ENCODE results near the gene CROCC. TPM values are rescaled to one million over a fixed set of nuclear protein-coding genes. Genes with fewer than 3 reads are reported as not detected.

CROCC gene
- total RNA-seq, 1 donor from 2014 or later = 15.2 TPM

DNA sequence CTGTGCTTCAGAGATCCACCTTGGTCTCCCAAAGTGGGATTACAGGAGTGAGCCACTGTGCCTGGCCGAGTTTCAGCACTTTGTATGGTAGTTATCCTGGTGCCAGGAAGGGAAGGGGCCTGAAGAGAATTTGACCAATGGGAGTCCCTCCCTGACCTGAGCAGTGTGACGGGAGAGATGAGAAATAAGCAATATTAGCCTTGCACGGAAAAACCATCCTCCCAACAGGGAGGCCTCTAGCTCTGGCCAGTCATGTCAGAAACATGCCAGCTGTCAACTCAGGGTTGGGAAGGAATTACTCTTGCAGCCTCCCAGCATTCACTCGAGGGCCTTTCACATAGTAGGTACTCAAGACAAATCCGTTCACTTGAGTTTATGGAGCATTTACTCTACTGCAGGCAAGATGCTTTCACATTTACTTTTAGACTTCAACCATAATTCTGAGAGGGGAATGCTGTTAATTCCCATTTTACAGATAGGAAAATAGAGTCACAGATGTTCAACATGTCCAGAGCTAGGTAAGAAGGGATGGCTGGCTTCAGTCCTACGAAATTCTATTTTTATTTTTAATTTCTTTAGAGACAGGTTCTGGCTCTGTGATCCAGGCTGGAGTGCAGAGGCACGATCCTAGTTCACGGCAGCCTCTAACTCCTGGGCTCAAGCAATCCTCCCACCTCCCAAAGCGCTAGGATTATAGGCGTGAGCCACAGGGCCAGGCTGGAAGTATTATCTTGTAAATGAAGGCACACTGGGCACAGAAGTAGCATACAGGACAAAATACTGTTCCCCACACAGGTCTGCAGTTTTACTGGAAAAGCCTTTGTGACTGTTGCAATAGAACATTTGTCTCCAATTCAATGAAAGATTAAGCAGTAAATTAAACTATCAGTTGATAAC is 93.2 kb downstream of the CROCC start:
- H3K27me3 Mint-ChIP-seq (ENCODE audit: insufficient read depth, low read depth) = peaks cover 3% of the 10 kb centered on the region
- peaks cover 9% of the 10 kb centered on the region for H3K36me3 ChIP-seq
- H3K9me3 Mint-ChIP-seq = no peaks in the 10 kb centered on the region
- H3K4me1 ChIP-seq = peaks cover 39% of the 10 kb centered on the region
- H3K4me1 Mint-ChIP-seq = peaks cover 50% of the 10 kb centered on the region
- H4K20me1 ChIP-seq (ENCODE audit: low read depth) = peaks cover 12% of the 10 kb centered on the region
- H3K9ac ChIP-seq = no peak overlapping the region
- H3K4me3 Mint-ChIP-seq = no peak overlapping the region
- H3F3A ChIP-seq (ENCODE audit: low read depth) = peaks cover 51% of the 10 kb centered on the region
- no peak overlapping the region for H2AFZ ChIP-seq (replicated peaks)
- H3K27ac Mint-ChIP-seq = peak overlapping the region; percentile 57
- no peak overlapping the region for H3K4me3 ChIP-seq
- H3K27me3 ChIP-seq = no peaks in the 10 kb centered on the region
- H3K79me2 ChIP-seq (ENCODE audit: low read depth) = peaks cover 11% of the 10 kb centered on the region
- no peak overlapping the region for H3K27ac ChIP-seq
- no peak overlapping the region for H3K4me2 ChIP-seq
- H3K9me3 ChIP-seq (ENCODE audit: low read depth) = no peaks in the 10 kb centered on the region
- TF ChIP-seq EZH2phosphoT487 (IDR thresholded peaks at IDR 0.05) = no peak
- TF ChIP-seq, protein P1, sequence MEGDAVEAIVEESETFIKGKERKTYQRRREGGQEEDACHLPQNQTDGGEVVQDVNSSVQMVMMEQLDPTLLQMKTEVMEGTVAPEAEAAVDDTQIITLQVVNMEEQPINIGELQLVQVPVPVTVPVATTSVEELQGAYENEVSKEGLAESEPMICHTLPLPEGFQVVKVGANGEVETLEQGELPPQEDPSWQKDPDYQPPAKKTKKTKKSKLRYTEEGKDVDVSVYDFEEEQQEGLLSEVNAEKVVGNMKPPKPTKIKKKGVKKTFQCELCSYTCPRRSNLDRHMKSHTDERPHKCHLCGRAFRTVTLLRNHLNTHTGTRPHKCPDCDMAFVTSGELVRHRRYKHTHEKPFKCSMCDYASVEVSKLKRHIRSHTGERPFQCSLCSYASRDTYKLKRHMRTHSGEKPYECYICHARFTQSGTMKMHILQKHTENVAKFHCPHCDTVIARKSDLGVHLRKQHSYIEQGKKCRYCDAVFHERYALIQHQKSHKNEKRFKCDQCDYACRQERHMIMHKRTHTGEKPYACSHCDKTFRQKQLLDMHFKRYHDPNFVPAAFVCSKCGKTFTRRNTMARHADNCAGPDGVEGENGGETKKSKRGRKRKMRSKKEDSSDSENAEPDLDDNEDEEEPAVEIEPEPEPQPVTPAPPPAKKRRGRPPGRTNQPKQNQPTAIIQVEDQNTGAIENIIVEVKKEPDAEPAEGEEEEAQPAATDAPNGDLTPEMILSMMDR (IDR thresholded peaks at IDR 0.05) = no peak
- TF ChIP-seq EZH2 (IDR thresholded peaks at IDR 0.05) = no peak
- H3K36me3 Mint-ChIP-seq = peaks cover 8% of the 10 kb centered on the region
- DNase-seq (ENCODE audit: low spot score) = peak; percentile 47

DNA sequence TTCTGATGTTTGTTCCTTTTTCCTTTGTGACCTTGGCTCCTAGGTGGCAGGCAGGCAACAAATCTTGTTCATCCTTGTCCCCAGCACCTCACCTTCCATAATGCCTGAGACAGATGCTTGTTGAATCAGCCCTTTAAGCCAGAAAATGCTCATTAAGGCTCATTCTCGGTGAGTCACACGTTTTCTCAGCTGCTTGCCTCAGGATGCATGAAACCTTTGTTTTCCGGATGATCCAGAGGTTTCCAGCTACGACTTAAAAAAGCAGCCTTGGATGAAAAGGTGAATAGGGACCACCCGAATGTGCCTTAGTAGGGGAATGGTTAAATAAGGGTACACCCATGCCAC is 94.6 kb downstream of the CROCC start:
- peaks cover 39% of the 10 kb centered on the region for H3K4me1 ChIP-seq
- no peaks in the 10 kb centered on the region for H3K9me3 Mint-ChIP-seq
- peaks cover 9% of the 10 kb centered on the region for H3K36me3 ChIP-seq
- H4K20me1 ChIP-seq (ENCODE audit: low read depth) = no peaks in the 10 kb centered on the region
- peaks cover 41% of the 10 kb centered on the region for H3K4me1 Mint-ChIP-seq
- no peak for DNase-seq (ENCODE audit: low spot score)
- no peak overlapping the region for H3K9ac ChIP-seq
- H3F3A ChIP-seq (ENCODE audit: low read depth) = peaks cover 51% of the 10 kb centered on the region
- no peak for TF ChIP-seq EZH2phosphoT487 (IDR thresholded peaks at IDR 0.05)
- TF ChIP-seq, protein P1 (IDR thresholded peaks at IDR 0.05) = no peak
- no peak for TF ChIP-seq EZH2 (IDR thresholded peaks at IDR 0.05)
- H2AFZ ChIP-seq (replicated peaks) = no peak overlapping the region
- no peak overlapping the region for H3K4me2 ChIP-seq
- no peak overlapping the region for H3K4me3 Mint-ChIP-seq
- H3K27ac ChIP-seq = no peak overlapping the region
- H3K79me2 ChIP-seq (ENCODE audit: low read depth) = no peaks in the 10 kb centered on the region
- peaks cover 3% of the 10 kb centered on the region for H3K27me3 Mint-ChIP-seq (ENCODE audit: insufficient read depth, low read depth)
- H3K36me3 Mint-ChIP-seq = peaks cover 18% of the 10 kb centered on the region
- peak overlapping the region; percentile 62 for H3K27ac Mint-ChIP-seq
- H3K4me3 ChIP-seq = no peak overlapping the region
- no peaks in the 10 kb centered on the region for H3K9me3 ChIP-seq (ENCODE audit: low read depth)
- no peaks in the 10 kb centered on the region for H3K27me3 ChIP-seq

DNA sequence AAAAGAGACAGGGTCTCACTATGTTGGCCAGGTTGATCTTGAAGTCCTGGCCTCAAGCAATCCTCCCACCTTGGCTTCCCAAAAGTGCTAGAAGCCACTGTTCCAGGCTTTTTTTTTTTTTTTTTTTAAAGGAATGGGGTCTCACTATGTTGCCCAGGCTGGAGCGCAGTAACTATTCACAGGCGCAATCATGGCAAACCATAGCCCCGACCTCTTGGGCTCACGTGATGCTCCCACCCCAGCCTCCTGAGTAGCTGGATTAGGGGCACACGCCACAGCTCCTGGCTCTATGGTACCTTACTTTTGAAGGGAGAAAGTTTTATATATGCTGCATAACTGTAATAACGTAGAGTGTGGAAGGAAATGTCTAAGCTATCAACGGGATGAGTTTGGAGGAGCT is 95.7 kb downstream of the CROCC start:
- H3K9me3 Mint-ChIP-seq = no peaks in the 10 kb centered on the region
- H3K9me3 ChIP-seq (ENCODE audit: low read depth) = no peaks in the 10 kb centered on the region
- no peak overlapping the region for H3K4me2 ChIP-seq
- H3K79me2 ChIP-seq (ENCODE audit: low read depth) = no peaks in the 10 kb centered on the region
- no peak overlapping the region for H3K4me3 ChIP-seq
- no peak overlapping the region for H3K9ac ChIP-seq
- no peak overlapping the region for H3K27ac Mint-ChIP-seq
- H3K27me3 ChIP-seq = no peaks in the 10 kb centered on the region
- peaks cover 3% of the 10 kb centered on the region for H3K27me3 Mint-ChIP-seq (ENCODE audit: insufficient read depth, low read depth)
- TF ChIP-seq EZH2 (IDR thresholded peaks at IDR 0.05) (no peak), EZH2phosphoT487 (IDR thresholded peaks at IDR 0.05) (no peak)
- TF ChIP-seq, protein P1 (IDR thresholded peaks at IDR 0.05) = no peak
- peaks cover 34% of the 10 kb centered on the region for H3K4me1 ChIP-seq
- no peak overlapping the region for H3K27ac ChIP-seq
- no peak overlapping the region for H3K4me3 Mint-ChIP-seq
- no peak overlapping the region for H2AFZ ChIP-seq (replicated peaks)
- H3F3A ChIP-seq (ENCODE audit: low read depth) = peaks cover 49% of the 10 kb centered on the region
- peaks cover 35% of the 10 kb centered on the region for H3K4me1 Mint-ChIP-seq
- peaks cover 12% of the 10 kb centered on the region for H3K36me3 ChIP-seq
- peaks cover 21% of the 10 kb centered on the region for H3K36me3 Mint-ChIP-seq
- H4K20me1 ChIP-seq (ENCODE audit: low read depth) = no peaks in the 10 kb centered on the region
- DNase-seq (ENCODE audit: low spot score) = no peak

Measured in neural progenitor cell (in vitro differentiated cells).